ENCODE data around the gene SPON1. TPM values are rescaled to one million over a fixed set of nuclear protein-coding genes. Genes with fewer than 3 reads are reported as not detected.

Gene SPON1
- total RNA-seq, 1 experiment from 2014 or later: 0.20 TPM

GRCh38 chr11:14264966-14265365, 302.4 kb downstream of the SPON1 start:
- no peak overlapping the region for H2BK20ac ChIP-seq (ENCODE audit: low read depth, low read length, poor library complexity, severe bottlenecking)
- no peak for DNase-seq
- H3K4ac ChIP-seq (ENCODE audit: low read depth, low read length): no peak overlapping the region
- H2BK12ac ChIP-seq (ENCODE audit: insufficient read length, low read depth, low read length): no peak overlapping the region
- H3K18ac ChIP-seq (ENCODE audit: insufficient read length, low read depth, low read length): no peak overlapping the region
- H3K79me1 ChIP-seq (ENCODE audit: insufficient read depth, low read depth, low read length, poor library complexity, severe bottlenecking): no peaks in the 10 kb centered on the region
- H3K4me1 ChIP-seq (ENCODE audit: insufficient read depth, low read length): no peaks in the 10 kb centered on the region
- no peak overlapping the region for H3K27ac ChIP-seq (ENCODE audit: insufficient read length, low read depth, low read length)
- H2AFZ ChIP-seq (ENCODE audit: low read length): no peak overlapping the region
- H3K79me2 ChIP-seq (ENCODE audit: insufficient read depth, low read length): no peaks in the 10 kb centered on the region
- no peak overlapping the region for H3K56ac ChIP-seq (ENCODE audit: insufficient read length, low read depth, low read length)
- Mint-ChIP-seq H3K4me3 (no peak overlapping the region), H3K27ac (no peak overlapping the region), H3K9me3 (peaks cover 16 to 39% of the 10 kb centered on the region in 2 experiments; a peak in 4 of 5 replicates), H3K36me3 (ENCODE audit: insufficient read depth in 1 of 3, low read depth in 3 of 3) (peaks cover 30 to 60% (median 45%) of the 10 kb centered on the region in 3 experiments), H3K4me1 (no peaks in the 10 kb centered on the region; a peak in 1 of 4 replicates), H3K27me3 (ENCODE audit: low read depth) (peaks cover 5% of the 10 kb centered on the region)
- H3T11ph ChIP-seq (ENCODE audit: low read length): no peak overlapping the region
- H3K23me2 ChIP-seq (ENCODE audit: insufficient read length, low read depth, low read length, poor library complexity, severe bottlenecking): no peaks in the 10 kb centered on the region
- no peaks in the 10 kb centered on the region for H3K27me3 ChIP-seq (ENCODE audit: insufficient read depth, low read length)
- H3K14ac ChIP-seq (ENCODE audit: insufficient read depth, low read length): no peak overlapping the region
- H4K20me1 ChIP-seq (ENCODE audit: control insufficient read depth, insufficient read depth, insufficient read length): no peaks in the 10 kb centered on the region
- H2AK5ac ChIP-seq (ENCODE audit: insufficient read length, low read length): no peak overlapping the region
- H2BK120ac ChIP-seq (ENCODE audit: low read depth, low read length, poor library complexity, severe bottlenecking): no peak overlapping the region
- H2BK15ac ChIP-seq (ENCODE audit: low read depth, low read length): no peak overlapping the region
- H4K8ac ChIP-seq (replicated peaks; ENCODE audit: insufficient read length, low read depth, low read length): no peak overlapping the region
- no CpG with 5 or more reads among the region's 2 CpGs for WGBS (ENCODE audit: extremely low coverage, insufficient read length, low lambda C conversion rate)
- H3K9ac ChIP-seq (ENCODE audit: extremely low read depth, insufficient read length, low read length): no peak overlapping the region
- no peak overlapping the region for H3K4me2 ChIP-seq (ENCODE audit: insufficient read depth, insufficient read length, low read length)
- no peak overlapping the region for H3K23ac ChIP-seq (ENCODE audit: insufficient read length, low read depth, low read length)
- H4K91ac ChIP-seq (ENCODE audit: insufficient read length, low read depth, low read length): no peak overlapping the region
- no peaks in the 10 kb centered on the region for H3K9me3 ChIP-seq (ENCODE audit: control insufficient read depth, low read depth, low read length)
- no peak for TF ChIP-seq CTCF (conservative IDR thresholded peaks at IDR 0.05)
- no peak overlapping the region for H4K5ac ChIP-seq (ENCODE audit: insufficient read length, low read depth, low read length)
- H2BK5ac ChIP-seq (ENCODE audit: insufficient read length, low read length): no peak overlapping the region

All from H9 (cell line).